ENCODE measurements around the gene DYSF. TPM values are rescaled to one million over a fixed set of nuclear protein-coding genes. Genes with fewer than 3 reads are reported as not detected.

The DYSF gene
- total RNA-seq, 1 donor from 2014 or later = 112 TPM

DNA sequence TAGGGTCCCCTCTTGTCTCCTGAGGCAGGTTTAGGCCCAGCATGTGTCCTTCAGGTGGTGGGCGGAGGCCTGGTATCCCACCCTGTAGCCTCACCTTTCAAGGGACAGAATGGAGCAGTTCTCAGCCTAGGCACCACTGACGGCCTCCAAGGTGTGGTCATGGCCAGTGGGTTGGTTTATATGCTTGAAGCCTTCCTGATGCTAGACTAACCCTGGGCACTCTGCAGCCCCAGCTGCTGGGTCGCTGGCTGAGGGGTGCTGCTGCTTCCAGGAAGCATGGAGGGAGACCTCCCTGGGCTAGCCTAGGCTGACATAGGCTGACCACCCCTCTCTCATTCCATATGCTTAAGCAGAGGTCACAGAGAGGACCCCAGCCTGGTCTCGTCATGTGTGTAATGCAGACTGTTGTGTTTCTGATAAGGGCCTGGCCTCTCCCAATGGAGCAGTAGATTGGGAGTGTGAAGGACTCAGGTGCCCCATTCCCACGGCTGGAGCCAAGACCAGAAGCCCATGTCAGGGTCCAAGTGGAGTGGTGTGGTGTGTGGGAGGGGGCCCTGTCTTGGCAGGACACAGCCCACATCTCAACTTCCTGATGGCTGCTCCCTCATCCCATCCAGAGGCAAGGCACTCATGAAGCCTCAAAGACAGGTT, 206.6 kb downstream of the DYSF start:
- H3K9me3 Mint-ChIP-seq (ENCODE audit: low read depth) = peaks cover 6% of the 10 kb centered on the region
- H3K4me1 Mint-ChIP-seq (ENCODE audit: low read depth) = no peaks in the 10 kb centered on the region
- peaks cover 30% of the 10 kb centered on the region for H3K36me3 Mint-ChIP-seq (ENCODE audit: low read depth)
- no peak for TF ChIP-seq CTCF (IDR thresholded peaks at IDR 0.05)
- H3K27ac Mint-ChIP-seq (ENCODE audit: unreplicated experiment) = no peak overlapping the region
- no peak for DNase-seq (ENCODE audit: low spot score)
- H3K27me3 Mint-ChIP-seq (ENCODE audit: low read depth) = no peaks in the 10 kb centered on the region
- H3K4me3 Mint-ChIP-seq (ENCODE audit: unreplicated experiment) = no peak overlapping the region

- no peaks in the 10 kb centered on the region for H3K27me3 Mint-ChIP-seq (ENCODE audit: low read depth)
- no peak overlapping the region for H3K4me3 Mint-ChIP-seq (ENCODE audit: unreplicated experiment)
- H3K4me1 Mint-ChIP-seq (ENCODE audit: low read depth) = no peaks in the 10 kb centered on the region
- DNase-seq (ENCODE audit: low spot score) = no peak
- no peak for TF ChIP-seq CTCF (IDR thresholded peaks at IDR 0.05)
- H3K9me3 Mint-ChIP-seq (ENCODE audit: low read depth) = peaks cover 6% of the 10 kb centered on the region
- H3K27ac Mint-ChIP-seq (ENCODE audit: unreplicated experiment) = no peak overlapping the region
- peaks cover 34% of the 10 kb centered on the region for H3K36me3 Mint-ChIP-seq (ENCODE audit: low read depth)
Measured at GRCh38 chr2:71661782-71662181, 208.4 kb downstream of the DYSF start.

GRCh38 chr2:71662665-71663394, 209.5 kb downstream of the DYSF start:
- DNase-seq (ENCODE audit: low spot score) = no peak
- Mint-ChIP-seq H3K4me1 (ENCODE audit: low read depth) (no peaks in the 10 kb centered on the region), H3K9me3 (ENCODE audit: low read depth) (peaks cover 6% of the 10 kb centered on the region), H3K27ac (ENCODE audit: unreplicated experiment) (no peak overlapping the region), H3K27me3 (ENCODE audit: low read depth) (no peaks in the 10 kb centered on the region), H3K36me3 (ENCODE audit: low read depth) (peaks cover 39% of the 10 kb centered on the region), H3K4me3 (ENCODE audit: unreplicated experiment) (no peak overlapping the region)
- TF ChIP-seq CTCF (IDR thresholded peaks at IDR 0.05) = no peak

- Mint-ChIP-seq H3K27ac (ENCODE audit: unreplicated experiment) (no peak overlapping the region), H3K27me3 (ENCODE audit: low read depth) (no peaks in the 10 kb centered on the region), H3K4me1 (ENCODE audit: low read depth) (no peaks in the 10 kb centered on the region), H3K36me3 (ENCODE audit: low read depth) (peaks cover 31% of the 10 kb centered on the region), H3K4me3 (ENCODE audit: unreplicated experiment) (no peak overlapping the region), H3K9me3 (ENCODE audit: low read depth) (no peaks in the 10 kb centered on the region)
- no peak for TF ChIP-seq CTCF (IDR thresholded peaks at IDR 0.05)
- no peak for DNase-seq (ENCODE audit: low spot score)
Measured at GRCh38 chr2:71664161-71664560, 210.8 kb downstream of the DYSF start.

- Mint-ChIP-seq H3K36me3 (ENCODE audit: low read depth) (peaks cover 41% of the 10 kb centered on the region), H3K27me3 (ENCODE audit: low read depth) (no peaks in the 10 kb centered on the region), H3K27ac (ENCODE audit: unreplicated experiment) (no peak overlapping the region), H3K4me1 (ENCODE audit: low read depth) (no peaks in the 10 kb centered on the region), H3K4me3 (ENCODE audit: unreplicated experiment) (no peak overlapping the region), H3K9me3 (ENCODE audit: low read depth) (no peaks in the 10 kb centered on the region)
- no peak for TF ChIP-seq CTCF (IDR thresholded peaks at IDR 0.05)
- no peak for DNase-seq (ENCODE audit: low spot score)
Measured at GRCh38 chr2:71665168-71666093, 212.1 kb downstream of the DYSF start.
